OCI-LY7 (cell line): ENCODE measurements around the gene CHMP4B. TPM values are rescaled to one million over a fixed set of nuclear protein-coding genes. Genes with fewer than 3 reads are reported as not detected.

Source experiments
- BruUV-seq: library from RNA; stranded (reverse); fragments of 400-500 nt; replicated peaks from 2 replicates; lab custom pipeline; 2021; lab: Mats Ljungman, UMichigan
- CTCF ChIA-PET: fragments of 300-600 bp; sonication (Branson Sonifier 250); formaldehyde crosslinking; loops from one replicate; lab custom pipeline; 2022; ENCODE audit warnings: antibody characterized with exemption; ENCODE audit not compliant: unreplicated experiment; lab: Charles Lee
- POLR2A ChIA-PET: fragments of 300-600 bp; sonication (Branson Sonifier 250); formaldehyde crosslinking; loops from one replicate; lab custom pipeline; 2022; ENCODE audit warnings: antibody characterized with exemption; lab: Charles Lee
- DNase-seq: peaks from one replicate; pipeline ENCODE4 v3.0.0-alpha.2; 2015; ENCODE audit warnings: low spot score
- H2AFZ ChIP-seq: fragments of 200-600 bp; sonication (generic), shearing (Covaris generic); 2 replicates; pipeline ENCODE4 v1.6.1; 2014; ENCODE audit warnings: mild to moderate bottlenecking, antibody characterized with exemption, low read length, moderate library complexity
- H3K27ac ChIP-seq: fragments of 200-600 bp; sonication (generic); 2 replicates; pipeline ENCODE4 v1.5.1; 2014; ENCODE audit warnings: mixed run types, low read depth, mild to moderate bottlenecking, moderate library complexity, low read length, inconsistent platforms; ENCODE audit not compliant: poor library complexity, severe bottlenecking
- H3K36me3 ChIP-seq: fragments of 200-600 bp; sonication (generic); 2 replicates; pipeline ENCODE4 v1.6.1; 2014; ENCODE audit warnings: mild to moderate bottlenecking, antibody characterized with exemption, low read length, moderate library complexity, mixed read lengths; ENCODE audit not compliant: insufficient read depth
- H3K4me1 ChIP-seq: fragments of 200-600 bp; sonication (generic); 2 replicates; pipeline ENCODE4 v1.5.1; 2014; ENCODE audit warnings: mild to moderate bottlenecking, low read length; ENCODE audit not compliant: insufficient read depth, poor library complexity, severe bottlenecking
- H3K4me2 ChIP-seq: fragments of 200-600 bp; sonication (generic); 2 replicates; pipeline ENCODE4 v1.6.1; 2014; ENCODE audit warnings: mild to moderate bottlenecking, low read length
- H3K4me3 ChIP-seq: fragments of 200-600 bp; sonication (generic); 2 replicates; pipeline ENCODE4 v1.5.1; 2014; ENCODE audit warnings: mild to moderate bottlenecking, low read depth, low read length; ENCODE audit not compliant: poor library complexity, severe bottlenecking
- H3K79me2 ChIP-seq: fragments of 200-600 bp; sonication (generic); 2 replicates; pipeline ENCODE4 v1.6.1; 2016; ENCODE audit warnings: low read depth, mild to moderate bottlenecking, low read length, moderate library complexity, mixed read lengths; ENCODE audit not compliant: insufficient read depth
- H3K9me2 ChIP-seq: fragments of 200-600 bp; sonication (generic); 2 replicates; pipeline ENCODE4 v1.6.1; 2016; ENCODE audit warnings: mild to moderate bottlenecking, low read length, mixed read lengths; ENCODE audit not compliant: insufficient read depth
- H3K9me3 ChIP-seq: fragments of 200-600 bp; sonication (generic); 2 replicates; pipeline ENCODE4 v1.6.1; 2014; ENCODE audit warnings: mild to moderate bottlenecking, mixed run types, low read length, mixed read lengths
- H4K20me1 ChIP-seq: fragments of 200-600 bp; sonication (generic); 2 replicates; pipeline ENCODE4 v1.6.1; 2014; ENCODE audit warnings: mild to moderate bottlenecking, antibody characterized with exemption, low read length, moderate library complexity, mixed read lengths; ENCODE audit not compliant: insufficient read depth
- CTCF ChIP-seq: fragments of 200-600 bp; sonication (generic); conservative IDR thresholded peaks from 2 replicates; pipeline ENCODE4 v1.5.1; 2014; ENCODE audit warnings: mild to moderate bottlenecking, antibody characterized with exemption, low read length, moderate library complexity, mixed read lengths
- EZH2phosphoT487 ChIP-seq: fragments of 200-600 bp; sonication (generic); IDR thresholded peaks from 2 replicates; pipeline ENCODE4 v1.6.1; 2018; ENCODE audit warnings: low read depth, borderline replicate concordance, mild to moderate bottlenecking, mixed run types, antibody characterized with exemption, low read length, moderate library complexity, mixed read lengths
- intact Hi-C: fragments of 100-400 bp; cut with micrococcal nuclease; formaldehyde crosslinking; loops from one replicate; pipeline ENCODE4 v1.10.0; 2022; ENCODE audit not compliant: unreplicated experiment
- total RNA-seq, 2 experiments: library from RNA; depleted of rRNA in 1 of 2; stranded (reverse); fragments of >200 nt in 1 of 2; shearing (Covaris generic) in 1 of 2; gene quantifications; 2 replicates each; pipeline ENCODE4 v1.2.3, GENCODE V29; 2014 to 2022

CHMP4B gene
- total RNA-seq, 2 experiments from 2014 or later: 32.4 to 84.2 TPM

DNA sequence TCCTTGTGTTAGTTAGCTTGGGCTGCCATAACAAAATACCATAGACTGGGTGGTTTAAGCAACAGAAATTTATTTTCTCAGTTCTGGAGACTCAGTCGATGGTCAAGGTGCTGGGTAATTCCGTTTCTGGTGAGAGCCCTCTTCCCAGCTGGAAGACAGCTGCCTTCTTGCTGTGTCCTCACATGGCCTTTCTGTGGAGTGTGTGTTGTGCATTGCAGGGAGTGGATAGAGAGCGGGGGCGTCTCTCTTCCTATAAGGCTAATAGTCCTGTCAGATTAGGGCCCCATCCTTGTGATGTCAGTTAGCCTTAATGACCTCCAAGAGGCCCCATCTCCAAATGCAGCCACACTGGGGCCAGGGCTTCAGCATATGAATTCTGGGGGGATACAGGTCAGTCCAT lies 19.2 kb downstream of the CHMP4B start:
- no peak overlapping the region for H3K4me3 ChIP-seq
- ChIA-PET POLR2A (interaction anchor here (0.8 kb wide), 1 partner anchor 12 kb away, joined by 5 read pairs; no protein-coding TSS in a partner anchor), CTCF (no interaction called here)
- peaks cover 79% of the 10 kb centered on the region; the same call in 1 of the 2 replicates for H3K79me2 ChIP-seq
- no peak overlapping the region for H3K4me2 ChIP-seq
- DNase-seq: no peak
- no TSS peak for BruUV-seq
- TF ChIP-seq EZH2phosphoT487 (no peak), CTCF (no peak)
- H3K9me2 ChIP-seq: no peaks in the 10 kb centered on the region
- peaks cover 7% of the 10 kb centered on the region; the same call in 1 of the 2 replicates for H3K9me3 ChIP-seq
- no peak overlapping the region for H2AFZ ChIP-seq
- peaks cover 42% of the 10 kb centered on the region for H3K36me3 ChIP-seq
- no peak overlapping the region for H3K27ac ChIP-seq
- peaks cover 40% of the 10 kb centered on the region for H3K4me1 ChIP-seq
- intact Hi-C loops: no loop called here
- no peaks in the 10 kb centered on the region for H4K20me1 ChIP-seq

DNA sequence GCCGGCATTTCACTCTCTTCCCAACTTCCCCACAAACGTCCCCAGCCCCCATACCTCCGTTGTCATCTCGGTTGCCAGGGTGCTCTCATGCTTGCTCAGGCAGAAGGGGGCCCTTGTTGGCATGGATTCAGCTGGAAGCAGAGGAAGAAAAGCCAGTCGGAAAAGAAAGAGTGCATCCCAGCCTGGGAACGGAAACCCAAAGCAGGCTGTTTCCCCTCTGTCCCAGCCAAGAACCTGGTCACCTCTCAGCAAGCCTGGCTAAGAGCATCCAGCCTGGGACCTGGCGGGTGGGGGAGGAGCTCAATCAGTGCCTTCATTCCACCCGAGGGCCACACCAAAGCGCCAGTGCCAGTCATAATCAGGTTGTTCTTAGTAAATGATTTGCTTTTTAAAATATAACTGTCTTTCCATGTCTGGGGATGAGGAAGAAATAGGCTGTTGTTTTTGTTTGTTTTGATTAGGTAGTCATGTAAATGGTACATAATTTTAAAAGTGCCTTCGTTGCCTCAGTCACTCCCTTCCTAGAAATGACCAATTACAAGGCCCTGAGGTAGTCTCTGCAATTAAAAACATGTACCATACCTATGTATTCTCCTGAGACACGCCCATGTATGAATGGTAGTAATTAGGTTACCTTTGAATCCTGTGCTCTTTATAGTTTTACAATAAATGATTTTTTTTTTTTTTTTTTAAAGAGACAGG lies 21.1 kb downstream of the CHMP4B start:
- BruUV-seq: no TSS peak
- Histone ChIP-seq H3K4me2 (no peak overlapping the region), H4K20me1 (no peaks in the 10 kb centered on the region), H2AFZ (no peak overlapping the region), H3K79me2 (peaks cover 79% of the 10 kb centered on the region; the same call in 1 of the 2 replicates), H3K4me3 (no peak overlapping the region), H3K36me3 (peaks cover 50% of the 10 kb centered on the region), H3K9me2 (no peaks in the 10 kb centered on the region), H3K9me3 (peaks cover 12% of the 10 kb centered on the region; the same call in 1 of the 2 replicates), H3K4me1 (peaks cover 38% of the 10 kb centered on the region), H3K27ac (no peak overlapping the region)
- TF ChIP-seq EZH2phosphoT487 (no peak), CTCF (no peak)
- intact Hi-C loops: no loop called here
- POLR2A ChIA-PET: no interaction called here
- DNase-seq: no peak
- CTCF ChIA-PET: no interaction called here

GRCh38 chr20:33833333-33833732 lies 22.2 kb downstream of the CHMP4B start:
- Histone ChIP-seq H3K36me3 (peaks cover 50% of the 10 kb centered on the region), H3K27ac (no peak overlapping the region), H3K4me1 (peaks cover 38% of the 10 kb centered on the region), H3K79me2 (peaks cover 79% of the 10 kb centered on the region; the same call in 1 of the 2 replicates), H4K20me1 (no peaks in the 10 kb centered on the region), H2AFZ (no peak overlapping the region), H3K4me2 (no peak overlapping the region), H3K4me3 (no peak overlapping the region), H3K9me3 (peaks cover 12% of the 10 kb centered on the region; the same call in 1 of the 2 replicates), H3K9me2 (no peaks in the 10 kb centered on the region)
- ChIA-PET CTCF (no interaction called here), POLR2A (no interaction called here)
- DNase-seq: no peak
- no peak for TF ChIP-seq EZH2phosphoT487
- no peak for TF ChIP-seq CTCF
- intact Hi-C loops: no loop called here
- BruUV-seq: no TSS peak
